Mucosa of stomach (tissue), 1 donor: ENCODE data around the gene ANKRD62.

ENCODE experiments used
- H3K27me3 ChIP-seq: one replicate; pipeline ENCODE4 v1.7.0; 2013; ENCODE audit warnings: mild to moderate bottlenecking, low read length; ENCODE audit not compliant: control insufficient read depth, insufficient read depth
- H3K36me3 ChIP-seq: one replicate; pipeline ENCODE4 v1.7.0; 2013; ENCODE audit warnings: low read length; ENCODE audit not compliant: control insufficient read depth, insufficient read depth
- H3K4me1 ChIP-seq: one replicate; pipeline ENCODE4 v1.7.0; 2013; ENCODE audit warnings: mild to moderate bottlenecking, low read length; ENCODE audit not compliant: control insufficient read depth, insufficient read depth
- H3K4me3 ChIP-seq: one replicate; pipeline ENCODE4 v1.7.0; 2013; ENCODE audit warnings: low read length
- H3K9ac ChIP-seq: one replicate; pipeline ENCODE4 v1.7.0; 2013; ENCODE audit warnings: mild to moderate bottlenecking, low read length, moderate library complexity
- H3K9me3 ChIP-seq: one replicate; pipeline ENCODE4 v1.7.0; 2013; ENCODE audit warnings: mild to moderate bottlenecking, low read length, moderate library complexity; ENCODE audit not compliant: control insufficient read depth
- donor health status: Pancreatic carcinoma.

Gene ANKRD62

GRCh38 chr18:12165038-12165768, 71.6 kb downstream of the ANKRD62 start:
- Histone ChIP-seq H3K9ac (no peak overlapping the region), H3K4me3 (no peak overlapping the region), H3K4me1 (no peaks in the 10 kb centered on the region), H3K36me3 (no peaks in the 10 kb centered on the region), H3K9me3 (no peaks in the 10 kb centered on the region), H3K27me3 (no peaks in the 10 kb centered on the region)
